ENCODE measurements around the gene HDX. TPM values are rescaled to one million over a fixed set of nuclear protein-coding genes. Genes with fewer than 3 reads are reported as not detected.
"Not testable (repeated sequence)": the region's sequence is repeated elsewhere in the genome, so short reads cannot be mapped to it uniquely, and the experiment has no call there.

Gene HDX
- total RNA-seq, result 1 to 10 TPM in 2 of 6 donors, under 1 TPM in 4; 0.35 to 3.3 (median 0.93) TPM
- under 1 TPM; 0.30 to 0.68 TPM for polyA plus RNA-seq

- FAIRE-seq (peak; percentile 13), DNase-seq (peak; percentile 66 to 84 (median 74)), ATAC-seq (peak; percentile 93 to 99 (median 98))
- Histone ChIP-seq H3K27ac (peak within 1 kb of the TSS; percentile 9 to 81 (median 66)), H3K9me3 (no peaks in the 10 kb centered on the region), H3K27me3 (peaks cover 0 to 6% (median 1%) of the 10 kb centered on the region in 4 donors), H3K4me1 (no peaks in the 10 kb centered on the region), H3K36me3 (no peaks in the 10 kb centered on the region), H3K4me3 (peak within 1 kb of the TSS in 3 of 4 donors; percentile 9 to 46 (median 34))
- intact Hi-C loops (cut with DNase I), result no loop called here
- no peak for TF ChIP-seq CTCF (IDR thresholded peaks at IDR 0.05)
- 1 to 26% methylated on average over 38 of the region's 38 CpGs for WGBS, 2 donors
Measured at GRCh38 chrX:84501798-84502628, at the start of gene HDX. Gene HDX (minus strand): TSS chrX:84502453. CDS start chrX:84475397, 27,056 bp downstream.

GRCh38 chrX:84541315-84541714 lies 39.1 kb upstream of the HDX start:
- H3K4me1 ChIP-seq; ATAC-seq; intact Hi-C loops (cut with DNase I); H3K27ac ChIP-seq; H3K36me3 ChIP-seq; H3K27me3 ChIP-seq; FAIRE-seq; H3K9me3 ChIP-seq; H3K4me3 ChIP-seq: not testable (repeated sequence)
- DNase-seq, result peak in 1 of 6 donors; percentile 9
- WGBS, 2 donors, result 79 to 85% methylated on average over 2 of the region's 2 CpGs

GRCh38 chrX:84537627-84538026 lies 35.4 kb upstream of the HDX start:
- H3K4me1 ChIP-seq; H3K27ac ChIP-seq; H3K4me3 ChIP-seq; H3K27me3 ChIP-seq; DNase-seq; ATAC-seq; intact Hi-C loops (cut with DNase I); FAIRE-seq; H3K36me3 ChIP-seq; H3K9me3 ChIP-seq: not testable (repeated sequence)
- 85 to 90% methylated on average over 6 of the region's 7 CpGs for WGBS, 2 donors

GRCh38 chrX:84488426-84488825 lies 13.8 kb downstream of the HDX start:
- ATAC-seq (no peak), FAIRE-seq (peak; percentile 86)
- no peaks in the 10 kb centered on the region for H3K9me3 ChIP-seq

GRCh38 chrX:84487365-84488353 lies 14.6 kb downstream of the HDX start:
- no peak overlapping the region for H3K4me3 ChIP-seq
- TF ChIP-seq CTCF (IDR thresholded peaks at IDR 0.05), result no peak
- H3K9me3 ChIP-seq, result no peaks in the 10 kb centered on the region
- no peak overlapping the region for H3K27ac ChIP-seq
- no peaks in the 10 kb centered on the region for H3K36me3 ChIP-seq
- intact Hi-C loops (cut with DNase I), result no loop called here
- ATAC-seq, result peak in 1 of 4 donors; percentile 13
- no peak for DNase-seq
- 59 to 63% methylated on average over 3 of the region's 3 CpGs for WGBS, 2 donors
- no peak for FAIRE-seq
- no peaks in the 10 kb centered on the region for H3K4me1 ChIP-seq
- H3K27me3 ChIP-seq, result no peaks in the 10 kb centered on the region

More at GRCh38 chrX:84488426-84488825, 13.8 kb downstream of the HDX start:
- no peaks in the 10 kb centered on the region for H3K4me1 ChIP-seq
- no peak for DNase-seq
- no peaks in the 10 kb centered on the region for H3K36me3 ChIP-seq
- no peaks in the 10 kb centered on the region for H3K27me3 ChIP-seq
- intact Hi-C loops (cut with DNase I), result no loop called here
- no peak overlapping the region for H3K27ac ChIP-seq
- H3K4me3 ChIP-seq, result no peak overlapping the region
- TF ChIP-seq CTCF (IDR thresholded peaks at IDR 0.05), result no peak
